Upper lobe of right lung (tissue), 1 donor: ENCODE results near the gene JMJD8. TPM values are rescaled to one million over a fixed set of nuclear protein-coding genes. Genes with fewer than 3 reads are reported as not detected.

Experiments
- ATAC-seq: fragments of 200-7000 bp; cut with Tn5 transposase; one replicate; pipeline ENCODE4 v1.9.1; 2020; ENCODE audit warnings: mild to moderate bottlenecking, moderate library complexity
- DNase-seq: peaks from one replicate; pipeline ENCODE4 v3.0.0-alpha.2; 2020
- H3K27ac ChIP-seq: fragments of 200-600 bp; one replicate; pipeline ENCODE4 v1.8.0; 2022
- H3K27me3 ChIP-seq: fragments of 200-600 bp; one replicate; pipeline ENCODE4 v1.8.0; 2022; ENCODE audit warnings: mild to moderate bottlenecking
- H3K36me3 ChIP-seq: fragments of 200-600 bp; one replicate; pipeline ENCODE4 v1.8.0; 2022
- H3K4me1 ChIP-seq: fragments of 200-600 bp; one replicate; pipeline ENCODE4 v1.8.0; 2022
- H3K4me3 ChIP-seq: fragments of 200-600 bp; one replicate; pipeline ENCODE4 v1.8.0; 2022; ENCODE audit warnings: mild to moderate bottlenecking
- H3K9me3 ChIP-seq: fragments of 200-600 bp; one replicate; pipeline ENCODE4 v1.8.0; 2022
- CTCF ChIP-seq: fragments of 200-600 bp; IDR thresholded peaks from one replicate; pipeline ENCODE4 v1.8.0; 2022; ENCODE audit warnings: antibody characterized with exemption
- intact Hi-C: fragments of 100-400 bp; cut with DNase I; formaldehyde crosslinking; loops from one replicate; pipeline ENCODE4 v1.11.0; 2022
- total RNA-seq: library from RNA; stranded (reverse); fragmentation: NEBNext Ultra II Directional; extraction: Animal tissue kit (Norgen Biotek cat#: 25700); gene quantifications from one replicate; pipeline ENCODE4 v1.2.1, GENCODE V29; 2021
- donor health status: DM: no; HTN: yes; CAD: no; lungs with severe emphysema.

JMJD8 gene
- total RNA-seq, 1 donor from 2014 or later, result 51.3 TPM

GRCh38 chr16:685967-686366 is 1.8 kb upstream of the JMJD8 start:
- H3K4me1 ChIP-seq, result peaks cover 53% of the 10 kb centered on the region
- ATAC-seq, result peak; percentile 1
- H3K9me3 ChIP-seq, result no peaks in the 10 kb centered on the region
- no peak for DNase-seq
- no peak overlapping the region for H3K27ac ChIP-seq
- H3K36me3 ChIP-seq, result peaks cover 17% of the 10 kb centered on the region
- intact Hi-C loops, result no loop called here
- no peaks in the 10 kb centered on the region for H3K27me3 ChIP-seq
- TF ChIP-seq CTCF, result peak; percentile 41
- H3K4me3 ChIP-seq, result no peak overlapping the region

GRCh38 chr16:684961-685696 is 995 bp upstream of the JMJD8 start:
- TF ChIP-seq CTCF, result no peak
- intact Hi-C loops, result no loop called here

GRCh38 chr16:683396-684070 is 601 bp downstream of the JMJD8 start:
- TF ChIP-seq CTCF, result no peak
- Histone ChIP-seq H3K27ac (peak overlapping the region; percentile 86), H3K9me3 (no peaks in the 10 kb centered on the region), H3K4me1 (peaks cover 38% of the 10 kb centered on the region), H3K4me3 (peak overlapping the region; percentile 75), H3K36me3 (peaks cover 17% of the 10 kb centered on the region), H3K27me3 (no peaks in the 10 kb centered on the region)
- intact Hi-C loops, result no loop called here
- ATAC-seq, result no peak
- DNase-seq, result no peak

More at GRCh38 chr16:684961-685696, 995 bp upstream of the JMJD8 start:
- Histone ChIP-seq H3K27me3 (no peaks in the 10 kb centered on the region), H3K27ac (peak overlapping the region; percentile 86), H3K4me3 (peak overlapping the region; percentile 75), H3K36me3 (peaks cover 17% of the 10 kb centered on the region), H3K4me1 (peaks cover 50% of the 10 kb centered on the region), H3K9me3 (no peaks in the 10 kb centered on the region)
- ATAC-seq (no peak), DNase-seq (no peak)

- DNase-seq (no peak), ATAC-seq (no peak)
- TF ChIP-seq CTCF, result no peak
- Histone ChIP-seq H3K4me1 (peaks cover 37% of the 10 kb centered on the region), H3K27me3 (no peaks in the 10 kb centered on the region), H3K9me3 (no peaks in the 10 kb centered on the region), H3K27ac (no peak overlapping the region), H3K36me3 (peaks cover 17% of the 10 kb centered on the region), H3K4me3 (peak overlapping the region; percentile 75)
- intact Hi-C loops, result no loop called here
Observed at GRCh38 chr16:682493-683395, 1.4 kb downstream of the JMJD8 start.

GRCh38 chr16:681746-682427 is 2.2 kb downstream of the JMJD8 start:
- Histone ChIP-seq H3K4me1 (peaks cover 37% of the 10 kb centered on the region), H3K4me3 (peak overlapping the region; percentile 70), H3K27ac (no peak overlapping the region), H3K36me3 (peaks cover 17% of the 10 kb centered on the region), H3K27me3 (no peaks in the 10 kb centered on the region), H3K9me3 (no peaks in the 10 kb centered on the region)
- ATAC-seq, result no peak
- TF ChIP-seq CTCF, result no peak
- intact Hi-C loops, result no loop called here
- no peak for DNase-seq
